Subcutaneous adipose tissue (tissue), 4 donors: ENCODE results near the gene FGFRL1. TPM values are rescaled to one million over a fixed set of nuclear protein-coding genes. Genes with fewer than 3 reads are reported as not detected.

Experiments
- total RNA-seq, 4 donors: library from RNA; depleted of rRNA; stranded (reverse); fragments of >200 nt; gene quantifications; one replicate each; pipeline ENCODE4 v1.1.0, GENCODE V29; 2016
- TF ChIP-seq, protein P1 (sequence below): fragments of 450-650 bp; IDR thresholded peaks from one replicate; pipeline ENCODE4 v1.5.1; 2016; ENCODE audit warnings: low read depth, mild to moderate bottlenecking, control low read depth, antibody characterized with exemption, moderate library complexity

Gene FGFRL1
- total RNA-seq, 4 donors from 2014 or later, result 12.6 to 113 (median 22.7) TPM

DNA sequence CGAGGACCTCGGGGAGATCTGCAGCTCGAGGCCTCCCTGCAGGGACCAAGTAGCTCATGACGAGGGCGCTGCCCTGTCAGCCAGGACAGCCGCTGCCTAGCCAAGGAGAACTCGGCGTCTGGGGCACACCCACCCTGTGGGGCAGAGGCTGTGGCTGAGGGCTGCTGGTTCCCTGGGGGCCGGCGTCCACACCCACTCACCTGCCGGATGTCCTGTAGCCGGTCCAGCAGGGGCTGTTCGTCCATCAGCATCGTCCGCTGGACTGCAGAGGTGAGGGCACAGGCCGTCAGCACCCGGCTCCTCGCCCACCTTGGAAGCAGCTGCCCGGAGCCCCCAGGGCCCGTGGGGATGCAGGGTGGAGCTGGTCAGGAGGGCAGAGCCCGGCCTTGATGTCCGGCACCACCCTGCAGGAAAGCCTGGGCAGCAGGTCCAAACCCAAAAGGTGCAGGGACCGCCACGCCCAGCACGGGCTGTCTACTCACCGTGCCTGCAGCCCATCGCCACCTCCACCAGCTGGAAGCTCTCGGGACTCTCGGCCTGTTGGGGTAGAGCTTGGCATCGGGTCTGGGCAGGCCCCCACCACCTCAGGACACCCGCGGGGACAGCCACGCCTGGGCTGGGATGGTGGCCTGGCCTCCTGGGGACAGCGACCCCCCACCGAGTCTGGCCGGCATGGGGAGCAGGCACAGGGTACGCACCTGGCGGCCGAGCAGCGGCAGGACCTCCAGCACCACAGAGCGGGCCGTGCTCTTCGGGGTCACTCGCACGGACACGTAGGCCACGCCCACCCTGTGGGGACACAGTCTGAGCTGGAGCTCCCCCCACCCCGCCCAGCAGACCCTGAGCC lies 44.9 kb upstream of the FGFRL1 start:
- TF ChIP-seq, protein P1, sequence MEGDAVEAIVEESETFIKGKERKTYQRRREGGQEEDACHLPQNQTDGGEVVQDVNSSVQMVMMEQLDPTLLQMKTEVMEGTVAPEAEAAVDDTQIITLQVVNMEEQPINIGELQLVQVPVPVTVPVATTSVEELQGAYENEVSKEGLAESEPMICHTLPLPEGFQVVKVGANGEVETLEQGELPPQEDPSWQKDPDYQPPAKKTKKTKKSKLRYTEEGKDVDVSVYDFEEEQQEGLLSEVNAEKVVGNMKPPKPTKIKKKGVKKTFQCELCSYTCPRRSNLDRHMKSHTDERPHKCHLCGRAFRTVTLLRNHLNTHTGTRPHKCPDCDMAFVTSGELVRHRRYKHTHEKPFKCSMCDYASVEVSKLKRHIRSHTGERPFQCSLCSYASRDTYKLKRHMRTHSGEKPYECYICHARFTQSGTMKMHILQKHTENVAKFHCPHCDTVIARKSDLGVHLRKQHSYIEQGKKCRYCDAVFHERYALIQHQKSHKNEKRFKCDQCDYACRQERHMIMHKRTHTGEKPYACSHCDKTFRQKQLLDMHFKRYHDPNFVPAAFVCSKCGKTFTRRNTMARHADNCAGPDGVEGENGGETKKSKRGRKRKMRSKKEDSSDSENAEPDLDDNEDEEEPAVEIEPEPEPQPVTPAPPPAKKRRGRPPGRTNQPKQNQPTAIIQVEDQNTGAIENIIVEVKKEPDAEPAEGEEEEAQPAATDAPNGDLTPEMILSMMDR, result no peak

DNA sequence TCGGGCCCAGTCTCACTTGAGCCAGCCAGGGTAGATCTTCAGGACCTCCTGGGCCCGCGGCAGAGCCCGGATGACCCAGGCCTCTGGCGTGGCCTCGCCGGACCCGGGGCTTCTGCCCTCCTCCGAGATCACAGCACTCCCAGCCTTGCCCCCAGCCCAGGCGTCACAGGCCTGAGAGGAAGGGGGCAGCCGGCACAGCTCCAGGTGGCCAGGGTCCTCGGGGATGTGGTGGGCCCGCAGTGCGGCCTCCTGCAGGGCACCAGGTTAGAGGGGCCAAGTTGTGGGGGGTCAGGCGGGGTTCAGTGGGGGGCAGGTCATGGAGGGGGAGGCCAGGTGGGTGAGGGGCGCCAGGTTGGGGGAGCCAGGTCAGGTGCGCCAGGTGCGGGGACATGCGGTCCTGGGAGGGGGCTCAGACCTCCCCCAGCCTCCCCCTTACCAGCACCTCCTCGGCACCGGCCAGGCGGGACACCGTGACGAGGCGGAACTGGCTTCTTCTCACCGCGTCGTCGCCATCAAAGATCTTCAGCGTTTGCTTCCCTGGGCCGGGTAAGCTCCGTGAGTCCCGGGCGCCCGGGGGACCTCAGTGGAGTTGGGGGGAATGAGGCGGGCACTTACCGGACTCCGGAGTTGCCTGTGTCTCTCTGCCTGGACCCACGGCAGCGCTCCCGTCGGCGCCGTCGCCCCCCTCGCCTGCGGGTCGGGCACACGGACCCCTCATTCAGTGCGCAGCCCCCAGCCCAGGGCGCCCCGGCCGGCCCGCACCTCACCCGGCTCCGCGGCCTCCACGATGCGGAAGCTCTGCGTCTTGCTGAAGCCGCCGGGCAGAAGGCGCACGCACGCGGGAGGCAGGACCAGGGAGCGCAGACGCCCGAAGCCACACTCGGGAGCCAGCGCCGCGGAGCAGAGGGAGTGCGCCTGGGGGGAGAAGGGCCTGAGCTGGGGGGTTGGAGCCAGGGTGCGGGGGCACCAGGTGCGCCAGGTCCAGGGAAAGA lies 44.0 kb upstream of the FGFRL1 start:
- TF ChIP-seq, protein P1, result no peak

DNA sequence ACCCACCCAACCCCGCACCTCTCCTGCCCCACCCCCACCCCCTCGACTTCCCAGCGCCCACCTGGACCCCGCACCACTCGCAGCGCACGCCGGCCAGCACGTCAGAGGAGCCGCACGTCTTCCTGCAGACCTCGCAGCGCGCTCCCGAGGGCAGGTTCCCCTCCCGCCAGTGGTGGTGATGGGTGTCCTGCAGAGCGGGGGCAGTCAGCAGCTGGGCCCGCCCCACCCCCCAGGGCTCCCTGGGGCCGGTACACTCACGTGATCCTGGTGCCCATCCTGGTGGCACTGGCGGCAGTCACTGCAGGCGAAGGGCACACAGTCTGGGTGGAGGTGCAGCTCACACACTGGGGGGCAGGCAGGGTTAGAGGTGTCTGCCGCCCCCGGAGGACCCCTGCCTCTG lies 43.2 kb upstream of the FGFRL1 start:
- TF ChIP-seq, protein P1, result no peak

DNA sequence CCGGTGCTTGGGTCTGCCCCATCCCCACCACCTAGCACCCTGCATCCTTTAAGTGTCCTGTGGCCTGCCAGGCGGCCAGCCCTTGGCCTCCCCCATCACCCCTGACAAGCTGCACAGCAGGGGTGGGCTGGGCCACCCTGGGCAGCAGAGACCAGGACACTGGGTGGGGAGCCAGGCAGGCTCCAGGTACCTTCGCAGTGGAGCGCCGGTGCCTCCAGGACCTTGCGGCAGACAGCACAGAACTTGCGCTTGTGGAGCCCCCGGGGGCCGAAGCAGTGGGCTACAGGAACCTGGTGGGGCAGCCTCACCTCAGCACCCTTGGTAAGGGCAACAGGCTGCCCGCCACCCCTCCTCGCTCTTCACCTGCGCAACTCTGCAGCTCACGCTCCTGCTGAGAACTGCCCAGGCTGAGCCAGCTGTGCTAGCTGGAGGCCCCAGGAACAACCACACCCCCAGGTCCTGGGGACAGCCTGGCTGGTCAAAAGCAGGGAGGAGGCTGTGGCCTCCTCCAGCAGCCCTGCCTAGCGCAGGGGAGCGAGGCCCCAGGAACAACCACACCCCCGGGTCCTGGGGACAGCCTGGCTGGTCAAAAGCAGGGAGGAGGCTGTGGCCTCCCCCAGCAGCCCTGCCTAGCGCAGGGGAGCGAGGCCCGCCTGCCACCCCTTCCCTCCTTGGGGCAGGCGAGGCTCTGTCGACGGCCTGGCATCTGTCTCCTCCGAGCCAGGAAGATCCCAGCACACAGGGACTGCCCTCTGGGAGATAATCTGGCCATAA lies 42.6 kb upstream of the FGFRL1 start:
- TF ChIP-seq, protein P1, result no peak

DNA sequence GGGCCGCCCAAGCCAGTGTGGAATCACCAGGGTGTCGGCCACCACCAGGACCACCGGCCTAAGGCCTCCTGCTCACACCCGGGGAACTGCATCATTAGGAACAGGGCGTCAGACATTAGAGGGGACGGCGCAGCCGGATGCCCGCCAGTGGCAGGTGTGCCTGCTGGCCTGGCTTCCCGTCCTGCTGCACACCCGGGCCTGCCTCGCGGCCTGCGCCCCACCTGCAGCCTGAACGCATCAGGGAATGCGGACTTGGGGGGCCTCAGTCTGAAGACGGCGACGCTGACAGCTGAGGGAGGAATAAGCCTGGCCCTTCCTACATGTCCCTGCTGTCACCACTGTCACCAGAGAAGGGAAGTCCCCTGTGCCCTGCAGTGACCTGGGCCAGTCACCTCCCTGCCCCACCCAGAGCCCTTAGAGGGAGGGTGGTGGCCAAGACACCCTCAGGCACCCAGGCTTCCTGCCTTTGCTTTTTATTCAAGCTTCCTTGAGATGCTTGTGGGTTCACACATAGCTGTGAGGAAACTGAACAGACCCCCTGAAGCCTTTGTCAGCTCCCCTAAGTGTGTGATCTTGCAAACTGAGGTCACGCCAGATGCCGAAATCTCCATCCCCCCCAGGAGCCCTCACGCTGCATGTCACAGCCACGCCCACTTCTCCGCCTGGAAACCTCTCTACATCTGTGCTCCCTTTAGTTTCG lies 41.2 kb upstream of the FGFRL1 start:
- TF ChIP-seq, protein P1, result no peak

DNA sequence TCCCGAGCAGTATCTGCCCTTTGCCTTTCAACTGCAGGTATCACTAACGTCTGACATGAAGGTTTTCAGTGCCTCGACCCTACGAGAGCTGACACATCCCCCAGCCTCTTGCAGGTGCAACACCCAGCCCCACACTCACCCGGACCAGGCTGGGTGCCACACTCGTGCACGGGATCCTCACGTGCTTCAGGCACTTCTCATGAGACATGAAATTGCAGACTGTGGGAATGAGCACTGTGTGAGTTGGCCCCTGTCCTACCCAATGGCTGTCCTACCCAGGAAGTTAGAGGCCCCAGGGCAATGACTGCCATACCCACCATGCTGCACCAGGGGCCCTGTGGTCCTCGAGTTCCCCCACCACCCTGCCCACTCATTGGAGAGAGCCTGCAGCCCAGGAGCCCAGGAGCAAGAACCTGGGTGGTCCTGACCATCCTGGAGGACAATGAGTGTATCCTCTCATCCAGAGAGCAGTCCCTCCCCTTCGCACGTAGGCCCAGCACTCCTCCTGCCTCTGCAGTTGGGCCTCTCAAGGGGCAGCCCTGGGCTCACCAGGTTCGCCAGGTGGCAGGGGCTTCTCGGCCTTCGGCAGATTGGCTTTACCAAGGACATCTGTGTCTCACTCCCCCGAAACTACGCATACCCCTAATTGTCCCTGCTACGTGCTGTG lies 40.4 kb upstream of the FGFRL1 start:
- TF ChIP-seq, protein P1, result no peak
